T-helper 1 cell (primary cell): ENCODE results near the gene SH3BGRL.
"Not testable (repeated sequence)": the region's sequence is repeated elsewhere in the genome, so short reads cannot be mapped to it uniquely, and the experiment has no call there.

Source experiments
- DNase-seq, 5 donors: peaks; one replicate each; pipeline ENCODE4 v3.0.0-alpha.2; 2012 to 2020

Gene SH3BGRL

GRCh38 chrX:81259714-81260395 is 58.0 kb downstream of the SH3BGRL start:
- DNase-seq, result no peak

GRCh38 chrX:81261576-81261975 is 59.7 kb downstream of the SH3BGRL start:
- no peak for DNase-seq

- DNase-seq, result no peak
Measured at GRCh38 chrX:81263059-81263458, 61.2 kb downstream of the SH3BGRL start.

- no peak for DNase-seq
Measured at GRCh38 chrX:81278616-81279015, 76.7 kb downstream of the SH3BGRL start.

- DNase-seq, result no peak
Measured at GRCh38 chrX:81280148-81280547, 78.2 kb downstream of the SH3BGRL start.

- no peak for DNase-seq
Measured at GRCh38 chrX:81286075-81286474, 84.2 kb downstream of the SH3BGRL start.

GRCh38 chrX:81286608-81287007 is 84.7 kb downstream of the SH3BGRL start:
- DNase-seq, result no peak

DNA sequence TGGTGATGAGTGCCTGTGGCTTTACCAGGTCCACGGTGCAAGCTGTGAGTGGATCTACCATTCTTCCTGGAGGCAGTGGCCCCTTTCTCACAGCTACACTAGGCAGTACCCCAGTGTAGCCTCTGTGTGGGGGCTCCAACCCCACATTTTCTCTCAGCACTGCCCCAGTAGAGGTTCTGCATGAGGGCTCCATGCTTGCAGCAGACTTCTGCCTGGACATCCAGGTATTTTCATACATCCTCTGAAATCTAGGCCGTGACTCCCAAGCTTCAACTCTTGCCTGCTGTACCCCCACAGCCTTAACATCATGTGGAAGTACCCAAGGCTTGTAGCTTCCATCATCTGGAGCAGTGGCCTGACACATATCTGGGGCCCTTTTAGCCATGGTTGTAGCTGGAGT is 90.1 kb downstream of the SH3BGRL start:
- no peak for DNase-seq

- no peak for DNase-seq
Measured at GRCh38 chrX:81294101-81294500, 92.2 kb downstream of the SH3BGRL start.

- DNase-seq, result no peak
Measured at GRCh38 chrX:81301877-81302276, 100.0 kb downstream of the SH3BGRL start.

DNA sequence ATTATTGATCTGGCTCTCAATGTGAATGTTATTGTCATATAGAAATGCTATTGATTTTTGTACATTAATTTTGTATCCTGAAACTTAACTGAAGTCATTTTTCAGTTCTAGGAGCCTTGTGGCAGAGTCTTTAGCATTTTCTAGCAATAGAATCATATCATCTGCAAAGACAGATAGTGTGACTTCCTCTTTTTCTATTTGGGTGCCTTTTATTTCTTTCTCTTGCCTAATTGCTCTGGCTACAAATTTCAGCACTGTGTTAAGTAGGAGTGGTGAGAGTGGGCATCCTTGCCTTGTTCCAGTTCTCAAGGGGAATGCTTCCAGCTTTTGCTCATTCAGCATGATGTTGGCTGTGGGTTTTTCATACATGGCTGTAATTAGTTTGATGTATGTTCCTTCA is 102.7 kb downstream of the SH3BGRL start:
- no peak for DNase-seq

GRCh38 chrX:81305240-81305639 is 103.3 kb downstream of the SH3BGRL start:
- no peak for DNase-seq

- DNase-seq, result no peak
Measured at GRCh38 chrX:81308086-81308829, 106.4 kb downstream of the SH3BGRL start.

DNA sequence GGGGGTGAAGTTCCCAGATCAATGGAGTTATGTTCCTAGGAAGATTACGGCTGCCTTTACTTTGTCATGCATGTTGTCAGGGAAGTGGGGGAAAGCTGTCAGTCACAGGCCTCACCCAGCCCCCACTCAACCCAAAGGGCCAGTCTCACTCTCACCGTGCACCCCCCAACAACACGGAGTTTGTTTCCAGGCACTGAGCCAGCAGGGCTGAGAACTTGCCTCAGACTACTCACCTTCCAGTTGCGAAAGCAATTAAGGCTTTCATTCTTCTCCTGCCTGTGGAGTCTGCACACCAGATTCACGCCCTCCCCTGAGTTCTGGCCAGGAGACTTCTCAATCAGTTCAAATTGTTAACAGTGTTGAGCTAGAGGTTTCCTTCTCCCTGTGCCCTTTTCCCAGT is 114.3 kb downstream of the SH3BGRL start:
- no peak for DNase-seq

- DNase-seq, result not testable (repeated sequence)
Measured at GRCh38 chrX:81331653-81332052, 129.8 kb downstream of the SH3BGRL start.

DNA sequence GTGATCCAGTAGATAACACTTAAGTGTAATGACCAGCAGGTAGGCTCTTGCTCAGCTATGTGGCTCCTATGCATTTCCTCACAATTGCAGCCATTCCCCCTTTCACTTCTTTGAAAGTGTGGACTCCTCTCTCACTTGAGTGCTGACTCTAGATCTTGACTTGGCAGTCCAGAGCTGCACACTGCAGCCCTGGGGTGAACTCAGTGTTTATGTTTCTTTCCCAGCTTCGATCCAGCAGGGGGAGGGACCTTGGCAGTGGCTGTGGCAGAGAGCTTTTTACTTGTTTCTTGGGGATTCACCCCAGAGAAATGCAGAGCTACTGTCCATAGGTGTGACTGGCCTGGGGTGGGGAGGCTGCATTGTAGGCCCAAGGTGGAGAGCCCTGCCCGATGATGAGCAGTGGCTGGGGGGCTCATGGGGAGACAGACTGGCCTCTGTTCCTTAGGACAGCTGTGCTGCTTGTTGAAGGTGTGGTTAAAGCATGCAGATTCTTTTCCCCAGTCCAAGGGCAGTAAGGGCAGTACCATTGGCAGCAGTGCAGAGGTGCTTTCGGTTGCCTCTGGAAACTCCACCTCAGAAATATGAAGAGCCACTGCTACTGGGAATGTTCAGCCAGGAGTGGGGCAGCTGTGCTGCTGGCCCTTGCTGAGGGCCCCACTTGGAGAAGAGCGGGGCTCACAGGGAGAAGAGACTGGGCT is 134.7 kb downstream of the SH3BGRL start:
- no peak for DNase-seq

DNA sequence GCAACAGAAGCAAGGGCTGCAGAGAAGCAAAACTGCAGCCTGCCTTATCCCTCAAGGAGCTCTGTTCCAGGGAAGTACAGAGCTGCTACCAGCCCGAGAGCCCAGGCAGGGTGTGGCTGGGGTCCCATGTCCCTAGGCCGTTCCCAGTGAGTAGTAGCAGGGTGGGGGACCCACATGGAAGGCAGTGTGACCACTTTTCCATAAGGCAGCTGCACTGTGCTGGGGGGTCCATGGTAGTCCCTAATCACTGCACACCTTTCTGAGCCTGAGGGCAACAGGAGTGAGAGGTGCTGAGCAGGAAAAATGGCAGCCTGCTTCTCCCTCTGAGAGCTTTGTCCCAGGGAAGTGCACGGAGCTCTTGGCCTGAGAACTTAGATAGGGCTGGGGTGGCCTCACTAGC is 135.9 kb downstream of the SH3BGRL start:
- no peak for DNase-seq

DNA sequence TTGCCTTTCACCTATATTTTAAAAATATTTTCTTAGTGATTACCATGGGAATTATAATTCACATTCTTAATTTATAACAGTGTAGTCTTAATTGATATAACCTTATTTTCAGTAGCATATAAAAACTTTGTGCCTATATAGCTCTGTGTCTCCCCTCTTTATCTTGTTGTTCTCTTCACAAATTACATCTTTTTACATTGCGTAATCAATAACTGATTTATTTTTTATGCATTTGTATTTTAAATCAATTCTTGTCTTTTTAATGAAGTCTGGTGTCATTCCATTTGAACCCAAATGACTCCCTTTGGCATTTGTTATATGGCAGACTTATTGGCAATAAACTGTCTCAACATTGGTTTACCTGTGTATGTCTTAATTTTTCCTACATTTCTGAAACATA is 137.0 kb downstream of the SH3BGRL start:
- DNase-seq, result no peak

- DNase-seq, result not testable (repeated sequence)
Measured at GRCh38 chrX:81345296-81345695, 143.4 kb downstream of the SH3BGRL start.
